DMS53 (cell line): Measurements from ENCODE around the gene CHRNA1.

Experiments used
- DNase-seq: peaks from one replicate; lab custom pipeline; 2025; lab: John Stamatoyannopoulos, UW

The CHRNA1 gene

DNA sequence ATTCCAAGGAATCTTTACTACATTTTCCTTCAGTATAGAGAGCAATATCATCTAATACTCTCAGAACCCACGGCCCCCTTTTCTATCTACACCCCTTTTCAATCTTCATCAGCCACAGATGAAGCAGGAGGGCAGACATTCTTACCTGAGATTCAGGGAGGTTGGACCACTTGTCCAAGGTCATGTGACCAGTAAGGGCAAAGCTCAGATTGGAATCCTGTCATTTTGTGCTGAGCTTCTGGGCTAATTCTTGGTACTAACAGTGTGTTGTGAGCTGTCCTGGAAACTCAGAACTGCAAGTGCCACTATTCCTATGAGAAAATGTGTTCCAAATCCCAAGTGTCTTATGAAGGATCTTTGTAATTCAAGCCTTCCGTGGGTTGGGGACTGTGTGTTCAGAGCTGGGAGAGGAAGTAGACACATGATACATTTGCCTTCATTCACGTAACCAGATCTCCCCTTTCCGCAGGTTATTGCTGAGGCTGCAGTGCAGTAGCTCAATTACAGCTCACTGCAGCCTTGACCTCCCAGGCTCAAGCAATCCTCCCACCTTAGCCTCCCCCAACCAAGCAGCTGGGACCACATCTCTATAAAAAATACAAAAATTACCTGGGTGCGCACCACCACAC, 3.3 kb downstream of the CHRNA1 start:
- DNase-seq = no peak

DNA sequence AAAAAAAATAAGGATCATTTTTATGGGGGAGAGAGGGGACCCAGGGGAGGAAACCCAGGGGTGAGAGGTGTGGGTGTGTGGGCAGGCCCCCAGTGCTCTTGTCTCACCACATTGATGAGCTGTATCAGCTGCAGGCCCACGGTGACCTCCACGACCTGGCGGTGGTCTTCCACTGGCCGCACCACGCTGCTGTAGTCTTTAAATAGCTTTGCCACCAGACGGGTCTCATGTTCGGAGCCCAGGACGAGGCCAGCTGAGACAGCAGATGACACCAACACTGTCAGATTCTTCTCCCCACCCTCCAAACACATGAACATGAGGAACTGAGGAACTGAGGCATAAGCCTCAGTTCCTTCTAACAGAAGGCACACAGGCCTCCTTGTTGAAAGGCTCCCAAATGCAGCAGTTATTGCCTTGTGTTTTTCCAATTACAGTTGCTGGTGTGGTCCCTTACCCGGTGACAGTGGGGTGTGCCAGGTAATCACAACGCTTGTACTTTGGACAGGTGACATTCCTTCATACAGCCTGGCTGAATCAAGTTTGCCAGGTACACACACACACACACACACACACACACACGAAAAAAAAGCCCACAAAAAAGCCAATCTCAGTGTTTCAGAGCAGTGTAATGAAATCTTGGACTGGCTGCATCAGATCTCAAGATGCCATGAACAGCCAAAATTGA, 4.7 kb downstream of the CHRNA1 start:
- DNase-seq = no peak

DNA sequence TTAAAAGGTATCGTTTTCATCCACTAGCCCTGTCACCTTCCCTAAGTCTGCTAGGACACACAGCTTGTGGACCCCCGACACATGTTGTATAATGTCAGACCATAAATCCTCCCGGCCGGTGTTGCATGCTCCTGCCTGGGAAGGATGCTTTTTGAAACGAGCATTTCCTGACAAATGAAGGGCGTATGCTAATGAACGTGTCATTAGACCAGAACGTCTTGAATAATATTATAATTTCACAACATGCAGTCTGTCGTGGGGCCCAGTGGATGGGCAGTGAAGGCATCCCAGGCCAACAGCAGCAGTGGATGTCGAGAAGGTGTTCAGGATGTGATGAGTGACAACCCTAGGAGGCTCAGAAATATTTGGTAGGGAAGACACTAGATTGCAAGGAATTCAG, 7.5 kb downstream of the CHRNA1 start:
- no peak for DNase-seq

DNA sequence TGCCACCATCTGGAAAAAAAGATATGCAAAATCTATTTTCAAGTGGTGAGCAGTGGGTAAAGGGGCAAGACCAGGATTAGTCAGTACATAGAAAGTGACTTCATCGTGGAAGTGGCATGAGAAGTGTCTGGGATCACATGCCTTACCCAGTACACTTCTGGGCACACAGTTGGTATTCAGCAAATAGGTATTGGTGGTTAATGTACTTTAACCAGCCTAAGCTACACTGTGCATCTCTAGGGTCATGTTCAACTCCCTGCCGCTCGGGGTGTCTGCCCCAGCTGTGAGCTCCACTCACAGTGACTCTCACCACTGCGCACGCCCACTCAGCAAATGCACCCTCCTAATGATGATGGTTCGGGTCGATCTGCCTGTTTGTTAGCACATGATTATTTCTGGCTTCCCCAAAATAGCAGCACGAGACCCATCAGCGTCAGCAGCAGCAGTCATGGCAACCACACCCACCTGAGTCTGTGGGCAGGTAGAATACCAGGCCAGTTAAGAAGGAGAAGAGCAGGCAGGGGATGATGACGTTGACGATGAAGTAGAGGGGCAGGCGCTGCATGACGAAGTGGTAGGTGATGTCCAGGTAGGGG, 11.1 kb downstream of the CHRNA1 start:
- DNase-seq = no peak

DNA sequence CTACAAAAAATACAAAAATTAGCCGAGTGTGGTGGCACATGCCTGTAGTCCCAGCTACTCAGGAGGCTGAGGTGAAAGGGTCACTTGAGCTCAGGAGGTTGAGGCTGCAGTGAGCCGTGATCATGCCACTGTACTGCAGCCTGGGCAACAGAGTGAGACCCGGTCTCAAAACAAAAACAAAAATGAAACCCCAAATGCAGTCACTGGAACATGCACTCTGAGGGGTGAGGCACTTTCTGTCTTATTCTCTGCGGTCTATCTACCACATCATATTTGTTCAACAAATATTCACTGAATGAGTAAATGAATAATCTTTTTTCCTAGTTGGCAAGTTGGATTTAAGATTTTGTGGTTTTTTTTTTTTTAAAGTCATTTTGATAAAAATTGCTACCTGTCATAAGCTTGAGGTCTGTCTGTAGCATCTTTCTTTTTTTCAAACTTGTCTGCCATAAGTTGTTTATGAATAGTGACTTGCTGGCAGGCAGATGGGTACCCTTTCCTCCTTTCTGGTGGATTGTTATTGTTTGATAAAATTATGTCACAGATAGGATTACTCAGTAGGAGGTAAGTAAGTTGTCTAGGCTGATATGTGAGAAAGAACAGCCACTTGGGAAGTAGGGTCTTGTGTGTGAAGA, 11.8 kb downstream of the CHRNA1 start:
- no peak for DNase-seq

DNA sequence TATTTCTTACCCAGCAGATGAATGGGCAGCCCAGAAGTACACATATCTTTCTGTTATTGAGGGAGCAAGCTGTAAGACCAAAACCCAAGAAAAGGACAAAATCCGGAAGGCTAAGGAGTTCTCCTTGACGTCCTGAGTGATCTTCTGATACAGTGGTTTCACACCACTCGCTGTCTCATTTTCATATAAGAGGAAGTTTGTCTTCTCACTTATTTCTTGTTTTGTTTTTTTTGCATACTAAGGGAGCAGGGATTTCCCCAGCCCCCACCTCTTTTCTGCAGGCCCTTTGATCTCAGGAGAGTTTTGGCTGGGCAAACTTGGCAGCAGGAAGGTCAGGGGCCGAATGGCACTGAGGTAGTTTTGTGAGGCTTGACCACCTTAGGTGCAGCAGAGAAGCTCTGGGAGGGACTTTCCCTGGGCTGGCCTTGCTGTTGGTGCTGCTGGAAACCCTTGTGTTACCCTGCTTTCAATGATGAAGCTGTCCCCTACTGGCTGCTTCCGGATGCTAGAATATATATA, 13.3 kb downstream of the CHRNA1 start:
- DNase-seq = no peak

DNA sequence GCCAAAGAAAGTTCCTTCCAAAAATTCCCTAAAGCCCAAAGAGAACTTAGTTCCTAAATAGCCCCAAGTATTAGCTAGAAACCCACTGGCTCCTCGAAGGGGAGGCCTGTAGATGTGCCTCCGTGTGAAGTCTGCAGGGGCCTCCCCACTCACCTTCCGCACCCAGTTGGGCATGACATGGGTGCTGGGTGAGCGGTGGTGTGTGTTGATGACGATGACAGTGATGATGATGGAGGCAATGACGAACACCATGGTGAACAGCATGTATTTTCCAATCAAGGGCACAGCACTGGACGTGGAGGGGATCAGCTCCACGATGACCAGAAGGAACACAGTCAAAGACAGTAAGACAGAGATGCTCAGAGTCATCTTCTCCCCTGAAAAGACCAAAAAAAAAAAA, 14.5 kb downstream of the CHRNA1 start:
- DNase-seq = no peak

DNA sequence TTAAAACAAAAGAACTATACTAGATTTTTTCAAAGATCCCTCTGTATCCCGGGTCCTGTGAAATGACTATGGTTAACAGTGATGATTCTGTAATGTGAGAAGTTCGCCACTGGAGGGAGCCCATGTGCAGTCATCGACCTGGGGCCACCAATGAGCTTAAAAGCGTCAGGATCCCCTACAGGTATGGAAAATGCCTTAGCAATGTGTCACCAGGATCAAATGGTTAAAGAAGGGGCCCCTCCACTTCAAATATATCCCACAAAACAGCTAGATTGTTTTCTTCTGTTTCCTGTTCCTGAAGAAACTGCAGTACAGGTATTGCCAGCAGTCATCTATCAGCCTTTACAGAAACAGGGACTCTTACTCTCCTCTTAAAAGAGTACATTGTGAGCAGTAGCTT, 15.3 kb downstream of the CHRNA1 start:
- DNase-seq = peak; percentile 86

DNA sequence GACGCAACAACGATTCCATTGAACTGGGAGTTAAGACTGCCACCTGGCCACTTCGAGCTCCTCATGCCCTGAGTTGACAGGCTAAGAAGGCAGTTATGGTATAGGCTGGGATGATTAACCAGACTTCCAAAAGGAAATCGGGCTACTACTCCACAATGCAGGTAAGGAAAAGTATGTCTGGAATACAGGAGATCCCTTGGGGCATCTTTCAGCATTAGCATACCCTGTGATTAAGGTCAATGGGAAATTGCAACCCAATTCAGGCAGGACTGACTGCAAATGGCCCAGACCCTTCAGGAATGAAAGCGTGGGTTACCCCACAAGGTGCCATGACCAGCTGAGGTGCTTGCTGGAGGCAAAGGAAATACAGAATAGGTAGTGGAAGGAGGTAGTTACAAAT, 19.1 kb downstream of the CHRNA1 start:
- no peak for DNase-seq

DNA sequence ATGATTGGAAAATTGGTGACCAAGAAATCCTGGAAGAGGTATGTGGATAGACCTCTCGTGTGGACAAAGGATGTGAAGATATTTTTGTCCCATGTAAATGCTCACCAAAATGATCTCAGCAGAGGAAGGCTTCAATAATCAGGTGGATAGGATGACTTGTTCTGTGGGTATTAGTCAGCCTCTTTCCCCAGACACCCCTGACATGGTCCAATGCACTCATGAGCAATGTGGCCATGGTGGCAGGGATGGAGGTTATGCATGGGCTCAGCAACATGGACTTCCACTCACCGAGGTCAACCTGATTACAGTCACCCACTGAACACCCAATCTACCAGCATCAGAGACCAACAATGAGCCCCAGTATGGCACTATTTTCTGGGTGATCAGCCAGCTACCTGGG, 20.2 kb downstream of the CHRNA1 start:
- no peak for DNase-seq

DNA sequence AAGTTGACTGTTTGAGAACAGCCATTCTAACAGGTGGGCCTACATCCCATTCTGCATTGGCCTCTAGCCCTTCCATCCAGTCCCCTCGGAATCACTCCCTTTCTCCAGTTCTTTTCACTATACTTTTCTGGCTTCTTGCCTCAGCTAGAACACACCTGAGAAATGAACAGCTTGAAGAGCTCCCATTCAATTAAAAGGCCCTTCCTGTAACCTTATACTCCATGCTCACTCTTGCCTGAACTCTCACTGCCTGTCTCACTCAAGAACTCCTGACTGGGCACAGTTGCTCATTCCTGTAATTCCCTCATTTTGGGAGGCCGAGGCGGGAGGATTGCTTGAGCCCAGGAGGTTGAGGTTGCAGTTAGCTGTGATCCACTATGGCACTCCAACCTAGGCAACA, 23.6 kb downstream of the CHRNA1 start:
- DNase-seq = peak; percentile 26

DNA sequence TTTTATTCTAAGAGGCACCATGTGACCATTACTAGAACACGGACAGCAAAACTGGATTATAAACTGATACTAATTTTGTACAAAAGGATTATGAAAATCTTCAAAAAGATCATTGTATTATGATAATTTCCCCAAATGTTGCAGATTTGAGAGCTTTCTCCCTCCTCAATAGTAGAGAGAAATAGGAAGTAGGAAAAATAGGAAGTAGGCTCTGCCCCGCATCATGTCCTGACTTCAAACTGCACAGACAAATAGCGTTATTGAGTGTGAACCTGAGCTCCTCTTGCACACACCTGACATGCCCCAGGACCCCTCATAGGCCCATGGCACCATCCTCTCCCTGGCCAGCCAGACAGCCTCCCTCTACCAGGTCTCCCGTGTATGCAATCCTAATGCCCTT, 25.4 kb downstream of the CHRNA1 start:
- no peak for DNase-seq

DNA sequence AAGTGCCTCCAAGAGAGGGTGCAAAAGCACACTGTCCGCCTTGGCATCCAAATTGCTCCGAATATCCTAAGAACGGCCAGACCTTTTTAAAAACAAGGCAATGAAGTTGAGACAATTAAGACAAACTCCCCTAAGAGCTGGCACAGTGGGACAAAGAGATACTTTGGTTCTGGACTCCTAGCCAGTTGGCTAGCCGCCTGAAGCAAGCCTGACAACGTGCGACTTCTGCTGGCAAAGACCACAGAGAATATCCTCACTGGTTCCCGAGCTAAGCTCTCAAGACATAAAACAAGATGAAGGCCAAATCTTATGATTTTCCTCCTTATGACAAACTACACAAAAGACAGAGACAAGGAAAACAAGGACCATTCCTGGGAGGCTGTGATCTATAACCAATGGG, 32.7 kb downstream of the CHRNA1 start:
- no peak for DNase-seq

DNA sequence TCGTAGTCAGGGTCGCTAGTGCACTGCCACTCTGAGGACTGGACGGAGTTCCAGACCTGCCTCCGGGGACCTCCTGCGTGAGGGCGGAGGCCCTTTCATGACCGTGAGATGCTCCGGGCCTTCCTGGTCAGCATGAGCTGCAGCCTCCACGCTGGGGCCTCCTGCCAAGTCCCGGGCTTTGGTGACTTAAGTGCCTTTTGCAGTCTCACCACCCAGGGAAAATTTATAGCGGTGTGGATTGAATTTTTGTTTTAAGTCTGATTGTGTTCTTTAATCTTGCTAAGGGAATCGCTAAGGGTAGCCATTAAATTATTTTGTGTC, 33.6 kb downstream of the CHRNA1 start:
- DNase-seq = no peak

DNA sequence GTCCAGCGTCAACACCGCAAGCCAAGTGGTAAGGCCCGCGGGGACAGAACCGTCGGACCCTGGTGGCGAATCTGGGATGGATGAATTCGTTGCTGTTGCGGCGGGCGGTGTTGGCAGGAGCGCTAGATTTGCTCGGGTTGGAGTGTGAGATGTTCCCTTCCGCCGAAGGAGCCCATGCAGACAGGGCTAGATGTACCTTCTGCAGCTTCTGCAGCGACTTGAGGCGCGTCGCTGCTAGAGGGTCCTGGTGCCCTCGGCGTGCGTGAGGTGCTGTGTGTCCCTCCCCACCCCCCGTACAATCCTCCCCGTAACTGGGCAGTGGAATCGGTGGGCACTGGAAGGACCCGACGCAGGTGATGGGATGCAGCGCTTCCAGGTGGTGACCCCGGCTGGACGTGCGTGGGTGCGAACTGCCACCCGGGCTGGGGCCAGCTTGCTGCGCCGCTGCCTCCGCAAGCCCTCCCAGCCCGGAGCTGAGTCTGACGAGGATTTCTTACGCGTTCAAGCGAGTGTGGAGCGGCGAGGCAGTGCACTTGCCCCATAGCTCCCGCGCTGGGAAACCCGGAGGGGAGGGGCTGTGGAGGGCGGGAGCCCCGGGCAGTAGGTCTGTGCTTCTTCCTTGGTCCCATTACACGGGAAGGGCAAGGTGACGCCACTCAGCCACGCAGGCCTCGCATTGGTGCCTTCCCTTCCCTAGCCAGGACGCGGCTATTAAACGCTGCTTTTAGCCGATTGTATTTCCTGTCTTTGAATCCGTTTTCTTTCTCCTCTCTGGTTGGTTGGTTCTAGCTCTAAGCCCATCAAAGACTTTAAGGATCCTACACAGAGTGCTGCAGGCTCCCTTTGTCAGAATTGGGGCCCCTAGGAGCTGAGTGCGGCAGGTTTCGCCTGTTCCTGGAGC, 34.2 kb downstream of the CHRNA1 start:
- peak; percentile 83 for DNase-seq

DNA sequence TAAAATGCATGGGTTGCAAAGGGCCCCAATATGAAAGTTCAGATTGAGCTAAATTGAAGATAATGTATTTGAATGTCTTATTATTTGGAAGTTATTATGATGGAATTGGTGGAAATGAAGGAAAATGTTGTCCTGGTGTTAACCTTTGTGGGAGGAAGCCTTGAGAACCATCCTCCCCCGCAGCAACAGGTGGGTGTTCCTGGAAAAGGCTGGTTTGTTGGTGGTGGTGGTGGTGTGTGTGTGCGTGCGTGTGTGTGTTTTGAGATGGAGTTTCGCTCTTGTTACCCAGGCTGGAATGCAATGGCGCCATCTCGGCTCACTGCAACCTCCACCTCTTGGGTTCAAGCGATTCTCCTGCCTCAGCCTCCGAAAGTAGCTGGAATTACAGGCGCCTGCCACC, 36.2 kb downstream of the CHRNA1 start:
- no peak for DNase-seq

DNA sequence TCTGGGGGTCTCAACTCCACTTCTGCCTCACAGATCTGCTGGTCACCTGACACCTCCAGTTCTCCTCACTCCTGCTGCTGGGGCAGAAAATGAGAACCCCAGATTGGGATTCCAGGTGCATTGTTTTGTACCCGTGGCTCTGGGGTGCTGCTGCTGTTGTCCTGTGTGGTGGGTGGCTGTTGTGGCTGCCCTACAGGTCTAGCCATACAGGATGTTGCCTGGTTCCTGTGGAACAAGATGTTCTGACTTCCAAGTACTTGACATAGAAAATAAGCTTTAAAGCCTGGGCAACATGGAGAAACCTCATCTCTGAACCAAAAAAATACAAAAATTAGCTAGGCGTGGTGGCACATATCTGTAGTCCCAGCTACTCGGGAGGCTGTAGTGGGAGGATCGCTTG, 38.1 kb downstream of the CHRNA1 start:
- DNase-seq = no peak

DNA sequence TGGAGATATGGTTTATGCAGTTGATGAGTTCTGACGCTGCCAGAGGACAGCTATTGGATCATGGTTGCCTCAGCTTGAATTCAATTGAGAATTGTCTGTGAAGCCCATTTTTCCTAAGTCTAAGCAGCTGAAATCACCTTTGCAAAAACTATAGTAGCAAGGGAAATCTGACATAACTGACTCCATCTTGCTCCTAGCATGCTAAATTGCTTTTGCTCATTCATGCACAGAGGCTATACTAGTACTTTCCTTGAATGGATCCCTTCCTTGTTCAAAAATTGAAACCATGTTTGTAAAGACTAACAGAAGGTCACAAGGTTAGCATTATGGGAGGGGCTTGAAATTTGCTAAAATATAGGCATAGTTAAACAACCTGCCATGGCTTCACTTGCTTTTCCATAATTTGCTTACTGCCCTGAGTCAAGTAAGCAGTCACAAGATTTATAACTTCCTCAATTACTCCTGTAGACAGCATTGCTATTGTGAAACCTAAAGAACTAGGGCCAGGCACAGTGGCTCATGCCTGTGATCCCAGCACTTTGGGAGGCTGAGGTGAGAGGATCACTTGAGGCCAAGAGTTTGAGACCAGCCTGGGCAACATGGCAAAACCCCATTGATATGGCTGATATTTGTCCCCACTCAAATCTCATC, 41.2 kb downstream of the CHRNA1 start:
- DNase-seq = no peak

DNA sequence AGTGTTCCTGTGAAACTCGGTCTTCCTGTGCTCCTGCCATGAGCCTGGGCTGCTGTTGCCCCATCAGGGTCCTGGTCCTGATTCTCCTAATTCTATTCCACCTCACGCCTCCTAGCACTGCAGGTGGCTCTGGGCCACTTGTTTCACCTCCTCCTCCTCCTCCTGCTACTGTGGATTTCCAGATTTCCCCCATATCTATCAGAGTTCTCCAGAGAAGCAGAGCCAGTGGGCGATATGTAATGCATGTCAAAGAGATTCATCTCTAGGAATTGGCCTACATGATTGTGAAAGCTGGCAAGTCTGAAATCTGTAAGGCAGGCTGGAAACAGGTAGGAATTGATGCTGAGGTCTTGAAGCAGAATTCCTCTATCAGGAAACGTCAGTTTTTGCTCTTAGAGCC, 45.3 kb downstream of the CHRNA1 start:
- DNase-seq = no peak

DNA sequence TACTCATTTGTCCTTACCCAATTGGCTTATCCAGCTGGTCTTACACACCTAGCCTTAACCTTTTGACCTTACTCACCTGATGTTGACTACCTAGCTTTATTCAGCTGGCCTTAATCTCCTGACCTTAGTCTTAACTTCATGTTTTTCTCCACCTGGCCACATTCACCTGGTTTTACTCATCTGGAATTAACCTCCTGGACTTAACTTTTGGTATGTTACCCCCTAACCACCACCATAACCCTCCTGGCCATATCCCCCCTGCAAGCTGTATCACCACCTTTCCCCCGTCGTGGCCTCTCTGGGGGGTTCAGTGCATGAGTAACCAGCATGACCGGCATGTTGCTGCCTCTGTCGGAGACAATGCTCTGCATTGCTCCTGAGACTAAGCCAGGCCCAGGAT, 45.7 kb downstream of the CHRNA1 start:
- no peak for DNase-seq

DNA sequence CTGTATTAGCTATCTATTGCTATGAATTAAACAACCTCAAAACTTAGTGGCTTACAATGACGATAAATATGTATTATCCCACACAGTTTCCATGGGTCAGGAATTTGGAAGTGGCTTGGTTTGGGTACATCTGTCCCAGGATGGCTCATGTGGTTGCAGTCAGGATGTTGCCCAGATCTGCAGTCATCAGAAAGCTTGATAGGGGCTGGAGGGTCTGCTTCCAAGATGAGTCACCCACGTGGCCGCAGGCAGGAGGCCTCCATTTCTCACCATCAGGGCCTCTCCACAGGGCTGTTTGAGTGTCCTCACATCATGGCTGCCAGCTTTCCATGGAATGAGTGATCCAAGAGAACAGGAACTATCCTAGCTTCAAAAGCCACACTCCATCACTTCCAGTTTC, 46.4 kb downstream of the CHRNA1 start:
- no peak for DNase-seq

DNA sequence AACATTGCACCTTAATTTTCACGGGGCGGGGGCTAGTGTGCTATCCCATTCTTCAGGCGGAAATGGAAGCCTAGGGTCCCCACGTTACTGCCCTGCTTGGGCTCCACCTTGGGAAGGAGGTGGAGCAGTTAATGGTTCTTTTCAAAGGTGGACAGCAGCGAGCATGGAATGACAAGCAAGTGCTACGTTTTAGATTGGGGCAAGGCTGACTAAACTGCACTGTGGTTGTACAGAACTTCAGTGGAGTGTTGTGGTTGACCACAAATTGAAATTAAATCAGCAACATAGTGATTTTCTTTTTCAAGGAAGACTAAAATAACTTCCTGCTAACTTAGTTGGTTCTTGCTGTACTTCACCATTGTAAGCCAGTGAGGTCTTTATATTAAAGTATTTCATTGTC, 47.0 kb downstream of the CHRNA1 start:
- DNase-seq = no peak
